Left forelimb (tissue), 1 donor: Measurements from ENCODE around the gene FPR1.

Experiments
- DNase-seq: peaks from one replicate; pipeline ENCODE4 v3.0.0-alpha.2; 2018; ENCODE audit warnings: low spot score

The FPR1 gene, protein sequence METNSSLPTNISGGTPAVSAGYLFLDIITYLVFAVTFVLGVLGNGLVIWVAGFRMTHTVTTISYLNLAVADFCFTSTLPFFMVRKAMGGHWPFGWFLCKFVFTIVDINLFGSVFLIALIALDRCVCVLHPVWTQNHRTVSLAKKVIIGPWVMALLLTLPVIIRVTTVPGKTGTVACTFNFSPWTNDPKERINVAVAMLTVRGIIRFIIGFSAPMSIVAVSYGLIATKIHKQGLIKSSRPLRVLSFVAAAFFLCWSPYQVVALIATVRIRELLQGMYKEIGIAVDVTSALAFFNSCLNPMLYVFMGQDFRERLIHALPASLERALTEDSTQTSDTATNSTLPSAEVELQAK

DNA sequence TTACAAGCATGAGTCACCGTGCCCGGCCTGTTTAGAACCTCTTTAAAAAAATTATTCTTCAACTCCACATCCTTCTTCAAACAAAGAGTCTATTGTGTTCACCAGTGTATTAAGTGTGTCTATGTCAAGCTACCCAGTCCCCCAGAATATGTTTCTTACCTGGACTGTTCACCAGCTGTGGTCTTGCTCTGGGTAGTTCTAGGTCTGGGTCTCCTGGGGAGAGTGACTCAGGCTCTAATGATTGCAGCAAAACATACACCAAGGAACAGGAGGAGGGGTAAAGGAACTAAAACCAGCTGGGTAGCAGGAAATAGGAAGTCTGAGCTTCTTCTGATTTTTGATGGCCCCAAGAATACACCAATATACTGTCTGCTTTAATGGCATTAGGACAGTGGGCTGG is at the start of gene FPR1:
TSS of gene FPR1 (minus strand) at position 224 of the 400 bp plus-strand sequence. CDS start 4,884 bp downstream, outside the sequence.
- no peak for DNase-seq

DNA sequence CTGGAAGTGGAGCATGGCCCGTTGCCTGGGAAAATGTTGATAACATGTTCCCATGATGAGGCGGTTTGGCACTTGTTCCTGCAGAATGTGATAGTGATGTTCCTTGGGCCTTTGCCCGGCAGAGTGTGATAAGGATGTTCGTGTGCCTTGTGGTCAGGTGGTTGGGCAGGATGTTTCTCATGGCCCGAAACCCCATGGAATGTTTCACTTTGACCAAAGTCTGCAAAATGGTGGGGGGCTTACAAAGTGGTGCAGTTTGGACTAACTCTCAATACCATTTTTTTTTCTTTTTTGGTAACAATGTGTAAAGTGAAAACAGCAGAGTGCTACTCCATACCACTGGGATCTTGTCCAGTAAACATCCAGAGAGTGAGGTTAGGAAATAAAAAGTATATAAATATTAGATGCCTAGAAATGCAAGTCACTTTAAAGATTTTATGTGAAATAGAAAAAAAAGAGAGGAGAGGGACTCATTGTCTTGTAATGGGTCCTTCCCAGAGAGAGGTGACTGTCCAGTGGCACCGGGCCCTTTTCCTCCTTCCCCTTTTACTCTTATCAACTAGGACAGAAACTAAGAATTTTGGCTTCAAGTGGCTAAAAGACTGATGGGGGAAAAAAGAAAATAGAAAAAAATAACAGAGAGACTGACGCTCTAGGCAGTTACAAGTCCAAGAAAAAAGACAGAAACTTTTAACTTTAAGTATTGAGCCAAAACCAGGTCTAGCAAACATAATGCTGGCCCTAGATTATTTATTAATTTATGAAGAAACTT is 49.0 kb upstream of the FPR1 start:
- no peak for DNase-seq

DNA sequence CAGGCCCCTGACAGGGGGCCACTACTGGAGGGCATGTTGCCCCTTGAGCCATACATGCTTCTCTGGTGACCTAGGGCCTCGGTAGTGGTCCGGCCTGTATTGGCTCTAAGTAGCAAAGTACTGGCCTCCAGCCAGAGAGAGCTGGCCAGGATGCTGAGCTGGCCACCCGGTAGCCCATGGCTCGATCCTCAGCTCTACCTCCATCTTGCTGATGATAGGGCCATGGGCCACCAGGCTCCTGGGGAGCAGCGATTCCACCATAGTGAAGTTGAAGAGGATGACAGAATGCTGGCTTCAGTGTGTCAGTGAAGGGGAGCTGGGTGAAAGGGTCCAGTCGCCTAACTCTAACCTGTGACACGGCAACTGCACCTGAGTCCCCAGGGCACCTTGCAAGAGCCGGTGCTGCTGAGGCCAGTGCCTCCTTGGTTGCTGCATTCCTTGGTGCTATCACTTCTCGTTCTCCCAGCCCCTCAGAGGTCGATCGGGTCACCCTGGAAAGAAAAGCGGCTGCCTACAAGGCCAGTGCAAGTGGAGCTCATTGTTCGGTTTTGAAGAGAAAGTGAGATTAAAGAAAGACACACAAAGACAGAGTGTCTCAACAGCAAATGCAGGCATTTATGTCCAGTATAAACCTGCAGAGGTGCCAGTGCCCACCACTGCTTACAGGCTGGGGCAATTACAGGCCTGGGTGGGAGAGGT is 48.2 kb upstream of the FPR1 start:
- DNase-seq = no peak

DNA sequence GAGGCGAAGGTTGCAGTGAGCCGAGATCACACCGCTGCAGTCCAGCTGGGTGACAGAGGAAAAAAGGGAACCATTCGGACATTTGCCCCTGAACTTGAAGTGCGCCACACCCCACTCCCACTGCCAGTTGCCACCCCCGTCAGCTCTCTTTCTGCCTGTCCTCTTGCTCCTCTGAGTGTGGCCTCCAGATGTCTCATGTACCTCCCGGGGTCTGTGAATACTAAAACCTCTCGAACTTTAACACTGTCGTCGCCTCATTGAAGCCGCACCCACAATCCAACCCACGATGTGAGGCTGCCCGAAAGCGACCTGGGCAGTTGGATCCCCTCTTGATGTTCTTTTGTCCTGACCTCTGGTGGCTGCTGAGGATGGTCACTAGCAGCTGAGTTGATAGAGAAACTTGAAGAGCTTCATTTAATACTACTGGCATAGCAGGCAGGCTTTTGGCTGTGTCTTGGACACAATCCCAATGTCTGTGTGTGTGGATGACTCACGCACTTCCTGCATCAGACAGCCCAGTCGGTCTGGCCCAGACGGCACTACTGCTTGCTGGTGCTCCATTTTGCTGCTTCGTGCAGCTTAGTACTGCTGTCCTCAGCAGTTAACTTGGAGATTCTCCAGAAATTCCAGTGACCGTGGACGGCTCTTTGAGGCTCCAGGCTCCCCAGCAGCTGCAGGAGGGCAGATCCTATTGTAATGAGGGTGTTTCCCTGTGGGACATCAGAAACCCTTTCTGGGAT is 47.5 kb upstream of the FPR1 start:
- no peak for DNase-seq

DNA sequence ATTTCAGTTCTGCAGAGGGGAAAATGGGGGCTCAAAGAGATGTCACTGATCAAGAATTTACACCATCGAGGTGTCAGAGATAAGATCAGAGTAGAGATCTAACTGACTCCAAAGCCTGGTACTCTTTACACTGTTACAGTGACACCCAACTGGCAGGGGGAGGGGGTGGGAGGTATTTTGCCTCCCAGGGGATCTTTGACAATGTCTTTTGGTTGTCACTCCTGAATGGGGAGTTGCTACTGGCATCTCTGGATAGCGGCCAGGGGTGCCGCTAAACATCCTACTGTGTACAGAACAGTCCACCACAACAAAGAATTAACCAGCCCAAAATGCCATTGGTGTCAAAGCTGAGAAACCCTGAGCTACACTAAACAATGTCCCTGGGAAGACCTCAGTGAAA is 46.4 kb upstream of the FPR1 start:
- no peak for DNase-seq

DNA sequence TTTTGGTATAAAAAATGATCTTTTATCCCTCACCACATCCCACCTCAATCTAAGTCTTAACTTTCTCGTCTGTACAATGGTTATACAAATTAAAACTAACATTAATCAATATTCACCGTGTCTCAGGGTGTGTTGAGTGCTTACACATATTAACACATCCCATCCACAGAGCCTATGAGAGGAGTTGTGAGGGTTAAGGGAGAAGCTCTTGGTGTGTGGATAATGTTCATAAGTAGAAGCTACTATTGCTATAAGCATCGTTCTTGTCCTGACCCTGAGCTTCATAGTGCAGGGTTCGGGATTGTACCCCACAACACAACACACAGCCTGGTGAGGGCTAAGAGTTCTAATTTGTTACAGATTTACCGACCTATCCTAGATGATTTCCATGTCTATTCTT is 45.8 kb upstream of the FPR1 start:
- DNase-seq = no peak

DNA sequence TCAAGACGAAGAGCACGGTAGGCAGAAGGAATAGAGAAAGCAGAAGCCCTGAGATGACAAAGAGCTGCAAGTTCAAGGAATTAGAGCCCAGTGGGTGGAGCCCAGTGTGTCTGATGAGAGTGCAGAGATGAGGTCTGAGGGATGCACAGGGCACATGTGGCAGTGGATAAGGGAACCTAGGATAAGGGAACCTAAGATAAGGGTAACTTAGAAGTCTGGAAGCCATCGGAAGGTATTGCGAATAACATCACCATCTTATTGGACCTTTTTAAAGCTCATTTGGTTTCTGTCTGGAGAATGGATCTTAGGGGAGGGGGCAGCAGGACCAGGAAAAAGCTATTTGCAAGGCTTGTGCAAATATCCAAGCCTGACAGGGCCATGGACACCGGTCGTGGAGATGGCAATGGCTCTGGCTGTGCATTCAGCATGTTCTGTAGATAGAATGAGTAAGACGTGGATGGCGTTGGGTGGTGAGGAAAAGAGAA is 44.6 kb upstream of the FPR1 start:
- DNase-seq = no peak

DNA sequence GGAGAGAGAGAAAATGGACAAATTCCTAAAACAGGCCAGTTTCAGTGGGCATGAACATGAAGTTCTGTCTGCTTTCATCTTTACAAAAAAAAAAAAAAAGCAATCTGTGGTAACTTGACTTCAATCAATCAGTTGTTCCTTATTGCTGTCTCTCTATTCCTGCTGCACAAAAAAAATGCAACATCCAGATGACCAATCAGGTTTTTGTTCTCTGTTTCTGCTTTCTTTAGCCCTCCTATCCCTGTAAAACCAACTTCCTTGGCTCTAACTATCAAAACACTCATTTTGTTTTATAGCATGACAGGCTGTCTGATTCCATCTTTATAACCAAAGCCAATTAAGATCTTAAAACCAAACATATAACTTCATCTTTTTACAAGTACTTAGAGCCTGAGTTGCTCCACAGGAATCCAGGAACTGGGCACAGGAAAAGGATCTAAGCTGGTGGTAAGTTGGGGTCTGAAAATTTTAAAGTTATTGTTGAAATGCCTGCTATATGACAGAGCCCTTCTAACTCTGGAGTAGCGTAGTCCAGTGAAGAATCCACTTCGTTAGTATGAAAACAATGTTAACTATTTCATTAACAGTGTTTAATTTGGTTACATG is 43.3 kb upstream of the FPR1 start, which contains the start of gene FPR3:
TSS of gene FPR3 (plus strand) at position 273 of the 606 bp plus-strand sequence. CDS start 28,592 bp downstream, outside the sequence.
- no peak for DNase-seq

DNA sequence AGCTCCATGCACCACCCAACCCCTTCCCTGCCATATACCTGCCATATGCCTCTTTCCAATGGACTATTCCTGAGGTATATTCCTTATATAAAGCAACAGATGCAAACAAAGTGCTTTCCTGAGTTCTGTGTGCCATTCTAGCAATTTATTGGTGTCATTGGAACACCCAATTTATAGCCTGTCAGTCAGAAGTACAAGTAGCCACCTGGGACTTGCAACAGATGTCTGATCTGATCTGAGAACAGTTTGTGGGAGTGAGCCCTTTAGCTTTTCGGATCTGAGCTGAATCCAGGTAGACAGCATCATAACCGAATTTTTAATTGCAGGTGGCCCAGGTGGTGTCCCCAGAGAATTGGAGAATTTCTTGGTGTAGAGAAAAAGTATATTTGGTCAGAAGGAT is 42.3 kb upstream of the FPR1 start:
- no peak for DNase-seq

DNA sequence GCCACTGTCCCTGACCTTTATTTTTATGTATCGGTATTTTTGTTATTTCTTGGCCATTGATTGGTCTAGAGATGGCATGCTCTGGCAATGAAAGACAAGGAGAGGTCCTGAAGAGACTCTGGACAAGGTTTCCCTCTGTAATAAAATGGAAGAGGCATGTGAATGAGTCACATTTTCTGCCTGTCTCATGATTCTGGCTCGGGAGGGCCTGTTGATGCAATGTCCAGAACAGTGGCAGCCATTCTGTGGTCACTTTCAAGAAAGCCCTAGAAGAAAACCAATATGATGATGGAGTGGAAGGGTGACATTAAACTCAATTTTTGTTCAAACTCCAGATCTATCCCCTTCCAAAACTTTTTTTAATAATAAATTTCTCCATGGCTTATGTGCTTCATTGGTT is 41.3 kb upstream of the FPR1 start:
- no peak for DNase-seq

DNA sequence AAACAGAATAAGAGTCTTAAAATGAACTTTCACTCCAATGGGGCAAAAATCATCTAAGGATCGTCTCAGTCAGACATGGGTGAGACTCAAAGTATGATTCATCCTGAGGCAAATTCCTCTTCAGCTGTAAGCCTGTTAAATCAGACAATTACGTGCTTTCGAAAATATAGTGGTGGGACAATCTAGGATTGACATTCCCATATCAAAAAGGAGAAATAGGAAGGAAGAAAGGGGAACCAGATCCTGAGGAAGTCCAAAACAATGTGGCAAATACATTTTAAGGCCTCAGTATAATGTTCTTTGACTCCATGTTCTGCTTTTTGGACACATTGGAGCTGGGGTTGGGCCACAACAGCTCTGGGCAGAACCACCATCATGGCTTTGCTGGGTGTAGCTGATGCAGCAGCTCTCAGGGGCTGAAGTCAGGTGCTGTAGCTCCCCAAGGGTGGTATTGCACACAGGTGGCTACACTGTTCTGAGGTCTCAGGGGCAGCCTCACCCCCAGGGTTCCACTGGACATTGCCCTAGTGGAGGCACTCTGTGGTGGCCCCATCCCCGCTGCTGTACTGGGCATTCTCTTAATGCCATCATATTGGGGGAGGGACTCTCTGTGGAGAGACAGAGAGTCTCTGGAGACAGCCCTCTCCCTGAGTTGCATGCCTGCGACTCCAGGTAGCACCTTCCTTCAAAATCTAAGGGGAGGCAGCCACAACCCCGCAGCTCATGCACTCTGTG is 37.5 kb upstream of the FPR1 start:
- DNase-seq = no peak

DNA sequence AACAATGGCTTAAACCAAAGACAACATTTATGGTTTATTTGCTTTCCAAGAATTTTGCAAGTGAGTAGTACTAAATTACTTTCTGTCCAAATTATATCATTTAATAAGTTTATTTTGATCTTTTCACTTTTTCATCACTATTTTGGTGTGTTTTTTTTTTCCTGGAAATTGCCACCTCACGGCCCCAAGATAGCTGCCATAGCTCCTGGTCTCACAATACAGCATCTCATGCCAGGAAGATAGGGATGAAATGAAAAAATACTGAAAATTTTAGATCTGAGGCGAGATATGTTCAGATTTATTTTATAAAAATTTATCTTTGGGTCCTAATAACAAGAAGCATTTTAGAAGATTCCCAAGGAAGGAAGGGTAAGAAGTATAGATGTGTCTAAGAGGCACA is 36.4 kb upstream of the FPR1 start:
- DNase-seq = no peak

DNA sequence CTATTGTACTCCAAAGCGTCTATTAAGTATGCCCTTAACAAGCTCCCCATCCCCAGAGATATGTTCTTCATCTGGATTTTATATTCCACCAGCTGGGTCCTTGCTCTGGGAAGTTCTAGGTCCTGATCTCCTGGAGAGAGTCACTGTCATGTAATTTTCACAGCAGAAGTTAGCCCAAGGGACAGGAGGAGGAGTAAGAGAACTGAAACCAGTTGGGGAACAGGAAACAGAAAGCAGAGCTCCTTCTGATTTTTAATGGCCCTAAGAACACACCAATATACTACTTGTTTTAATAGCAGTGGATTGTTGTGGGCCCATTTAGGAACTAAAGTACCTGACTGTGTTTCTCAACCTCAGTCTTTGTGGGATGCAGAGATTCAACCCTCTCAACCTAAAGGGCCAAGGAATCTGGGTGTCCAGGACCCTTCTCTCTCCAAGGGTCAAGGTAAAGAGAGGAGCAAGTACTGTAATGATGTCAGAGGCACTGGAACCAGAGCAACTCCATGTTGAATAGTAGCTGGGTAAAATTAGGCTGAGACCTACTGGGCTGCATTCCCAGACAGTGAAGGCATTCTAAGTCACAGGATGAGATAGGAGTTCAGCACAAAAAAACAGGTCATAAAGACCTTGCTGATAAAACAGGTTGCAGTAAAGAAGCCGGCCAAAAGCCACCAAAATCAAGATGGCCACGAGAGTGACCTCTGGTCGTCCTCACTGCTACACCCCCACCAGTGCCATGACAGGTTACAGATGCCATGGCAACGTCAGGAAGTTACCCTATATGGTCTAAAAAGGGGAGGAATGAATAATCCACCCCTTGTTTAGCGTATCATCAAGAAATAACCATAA is 35.2 kb upstream of the FPR1 start:
- DNase-seq = no peak

DNA sequence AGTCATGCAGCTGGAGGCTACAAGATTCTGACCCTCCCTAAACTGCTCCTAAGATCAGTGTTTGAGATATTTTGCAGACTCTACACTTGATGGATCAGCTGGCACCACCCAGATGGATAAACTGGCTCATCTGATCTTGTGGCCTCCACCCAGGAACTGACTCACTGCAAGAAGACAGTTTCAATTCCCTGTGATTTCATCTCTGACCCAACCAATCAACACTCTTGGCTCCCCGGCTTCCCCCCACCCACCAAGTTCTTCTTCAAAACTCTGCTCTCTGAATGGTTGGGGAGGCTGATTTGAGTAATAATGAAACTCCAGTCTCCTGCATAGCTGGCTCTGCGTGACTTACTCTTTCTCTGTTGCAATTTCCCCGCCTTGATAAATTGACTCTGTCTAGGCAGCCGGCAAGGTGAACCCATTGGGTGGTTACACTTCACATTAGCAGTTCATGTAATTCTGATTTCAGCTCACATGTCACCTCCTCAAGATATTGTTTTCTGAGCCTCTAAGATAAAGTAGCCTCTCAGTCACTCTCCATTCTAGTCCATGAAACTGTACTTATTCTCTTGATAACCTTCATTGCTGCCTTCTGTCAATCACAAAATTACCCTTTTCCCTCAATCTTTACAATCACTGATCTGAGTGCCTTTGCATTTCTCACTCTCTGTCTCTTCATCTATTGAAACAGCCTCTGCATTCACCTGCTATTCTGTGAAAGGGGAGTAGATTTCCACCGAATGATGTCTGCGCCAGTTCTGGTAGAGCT is 33.4 kb upstream of the FPR1 start:
- no peak for DNase-seq

DNA sequence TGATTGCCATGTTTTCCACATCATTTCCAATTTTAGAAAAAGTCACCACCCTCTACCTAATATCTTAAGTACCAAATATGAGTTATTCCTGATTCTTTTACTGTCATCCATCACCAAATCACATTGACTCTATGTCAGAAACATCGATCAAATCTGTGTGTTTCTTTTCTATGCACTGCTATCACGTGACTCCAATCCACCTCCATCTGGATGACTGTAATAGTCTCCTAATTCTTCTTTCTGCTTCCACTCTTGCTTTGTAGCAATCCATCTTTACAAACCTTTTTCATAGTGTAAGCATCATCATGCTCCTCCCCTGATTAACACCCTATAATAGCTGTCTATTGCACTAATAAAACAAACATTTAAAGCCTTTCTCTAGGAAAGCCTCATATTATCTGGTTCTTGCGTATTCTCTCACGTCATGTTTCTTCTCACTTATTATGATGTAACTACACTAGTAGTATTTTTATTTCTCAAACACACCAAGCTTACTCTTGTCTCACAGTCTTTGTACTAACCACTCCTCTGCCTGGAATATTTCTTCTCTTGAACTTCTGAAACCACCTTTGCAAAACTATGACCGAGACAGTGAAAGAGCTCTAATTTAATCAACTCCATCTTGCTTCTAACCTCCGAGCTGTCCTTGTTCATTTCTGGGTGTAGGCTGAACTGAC is 32.6 kb upstream of the FPR1 start:
- DNase-seq = no peak

DNA sequence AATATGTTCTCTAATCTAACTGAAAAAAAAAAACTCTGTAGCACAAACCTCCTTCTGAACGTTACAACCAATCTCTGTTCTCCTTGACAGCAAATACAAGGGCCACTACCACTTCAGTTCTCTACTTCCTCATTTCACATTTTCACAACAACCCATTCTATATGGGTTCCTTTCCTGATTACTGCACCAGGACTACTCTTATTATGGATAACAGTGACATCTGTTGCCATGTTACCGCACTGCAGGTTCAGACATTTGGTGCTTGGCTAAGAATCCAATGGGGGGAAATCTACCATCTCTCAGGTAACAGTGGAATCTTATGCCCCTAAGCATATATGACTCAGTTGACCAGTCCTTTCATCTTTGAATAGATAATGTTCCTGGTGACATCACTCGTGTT is 31.7 kb upstream of the FPR1 start:
- no peak for DNase-seq

DNA sequence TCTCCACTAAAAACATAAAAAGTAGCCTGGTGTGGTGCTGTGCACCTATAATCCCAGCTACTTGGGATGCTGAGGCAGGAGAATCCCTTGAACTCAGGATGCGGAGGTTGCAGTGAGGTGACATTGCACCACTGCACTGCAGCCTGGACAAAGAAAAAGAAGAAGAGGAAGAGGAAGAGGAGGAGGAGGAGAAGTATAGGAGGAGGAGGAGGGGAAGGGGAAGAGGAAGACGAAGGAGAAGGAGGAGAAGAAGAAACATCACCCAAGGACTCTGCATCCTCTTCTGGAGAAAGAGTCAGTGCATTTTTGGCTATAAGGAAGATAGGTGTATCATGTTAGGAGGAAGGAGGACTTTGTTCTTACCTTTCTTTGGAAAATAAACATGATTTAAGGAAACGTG is 30.3 kb upstream of the FPR1 start:
- no peak for DNase-seq

DNA sequence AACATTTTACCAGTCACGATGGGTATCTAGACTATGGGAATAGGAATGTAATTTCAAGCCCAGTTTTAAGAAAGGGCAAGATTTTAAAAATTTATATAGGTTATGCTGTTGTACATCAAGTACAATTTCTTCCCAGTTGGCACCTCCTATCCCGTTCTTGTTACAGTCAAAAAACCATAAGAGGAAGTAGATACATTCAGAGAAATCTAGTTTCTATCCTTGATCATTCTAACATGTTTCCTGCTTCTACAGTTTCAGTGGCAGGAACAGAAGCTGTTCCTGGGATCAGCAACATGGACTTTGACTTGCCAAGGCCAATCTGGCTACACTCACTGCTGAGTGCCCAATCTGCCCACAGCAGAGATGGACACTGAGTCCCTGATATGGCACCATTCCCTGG is 28.6 kb upstream of the FPR1 start:
- DNase-seq = no peak

DNA sequence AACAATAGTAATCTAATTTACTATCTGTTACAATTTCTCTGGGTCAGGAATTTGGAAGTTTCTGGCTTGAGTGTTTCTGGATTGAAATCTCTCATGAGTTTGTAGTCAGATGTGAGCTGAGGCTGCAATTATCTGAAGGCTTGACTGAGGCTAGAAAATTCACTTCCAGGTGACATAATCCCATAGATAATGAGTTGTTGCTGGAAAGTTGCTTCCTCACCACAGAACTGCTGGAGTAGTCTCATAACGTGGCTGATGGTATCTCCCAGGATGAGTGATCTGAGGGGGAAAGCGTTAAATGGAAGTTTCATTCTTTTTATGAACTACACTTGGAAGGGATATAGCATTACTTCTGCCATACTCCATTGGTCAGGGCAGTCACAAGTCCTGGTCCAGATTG is 28.0 kb upstream of the FPR1 start:
- no peak for DNase-seq
